HG02884 (cell line): ENCODE measurements around the gene CHMP3.
"Not testable (repeated sequence)": the region's sequence is repeated elsewhere in the genome, so short reads cannot be mapped to it uniquely, and the experiment has no call there.

Experiments used
- ATAC-seq: cut with Tn5 transposase; IDR thresholded peaks from one replicate; pipeline ENCODE4 v1.9.1; 2021; ENCODE audit warnings: mild to moderate bottlenecking, moderate library complexity; ENCODE audit not compliant: unreplicated experiment

Gene CHMP3

DNA sequence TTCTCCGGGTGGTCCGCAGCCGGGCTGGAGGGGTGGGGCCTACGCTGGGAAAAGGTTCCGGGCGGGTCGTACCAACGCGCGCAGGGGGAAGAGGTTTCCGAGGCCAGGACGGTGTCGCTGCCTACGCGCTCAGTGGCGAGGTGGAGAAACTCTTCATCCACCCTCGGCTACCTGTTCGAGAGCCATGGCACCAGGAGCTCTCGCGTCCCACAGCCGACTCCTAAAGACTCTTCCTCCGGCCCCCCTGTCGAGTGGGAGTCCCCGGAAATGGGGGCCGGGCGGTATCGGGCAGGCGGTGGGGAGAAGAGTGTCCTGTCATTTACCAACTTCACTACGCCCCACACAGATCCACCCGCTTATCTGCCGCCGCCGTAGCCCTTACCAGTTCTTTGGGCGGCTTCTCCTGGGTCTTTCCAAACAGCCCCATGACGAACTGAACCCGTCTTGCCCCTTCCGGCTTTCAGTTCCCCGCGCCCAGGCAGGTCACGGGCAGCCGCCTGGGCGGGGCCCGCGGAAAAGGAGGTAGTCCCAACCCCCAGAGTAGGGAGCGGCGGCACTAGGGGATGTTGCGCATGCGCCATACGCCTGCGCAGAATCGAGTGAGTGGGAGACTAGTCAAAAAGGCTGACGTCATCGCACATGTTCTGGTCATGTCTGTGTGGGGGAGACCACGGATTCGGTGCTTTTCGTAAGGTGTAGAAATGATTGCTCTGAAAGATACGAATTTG, at the start of gene CHMP3:
TSS of gene CHMP3 (minus strand) at position 522 of the 728 bp plus-strand sequence. CDS start at position 427, 95 bp downstream.
- peak; percentile 79 for ATAC-seq

DNA sequence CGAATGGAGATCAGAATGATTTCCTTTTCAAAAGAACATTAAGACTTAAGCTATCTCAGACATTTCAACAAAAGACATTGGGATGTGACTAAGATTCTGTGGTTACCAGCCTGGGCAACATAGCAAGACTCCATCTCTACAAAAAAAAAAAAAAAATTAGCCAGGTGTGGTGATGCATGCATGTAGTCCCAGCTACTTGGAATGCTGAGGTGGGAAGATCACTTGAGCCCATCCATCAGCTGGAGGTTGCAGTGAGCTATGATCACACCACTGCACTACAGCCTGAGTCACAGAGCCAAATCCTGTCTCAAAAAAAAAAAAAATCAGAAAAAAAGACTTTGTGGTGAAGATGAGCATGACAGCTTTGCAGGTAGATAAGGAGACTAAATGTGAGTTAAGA, 47.6 kb upstream of the CHMP3 start:
- ATAC-seq: no peak

- no peak for ATAC-seq
These were observed 45.7 kb upstream of the CHMP3 start for GRCh38 chr2:86608832-86609410.

GRCh38 chr2:86603905-86604304, 40.7 kb upstream of the CHMP3 start:
- no peak for ATAC-seq

GRCh38 chr2:86598966-86599365, 35.7 kb upstream of the CHMP3 start:
- no peak for ATAC-seq

- no peak for ATAC-seq
These were observed 32.9 kb upstream of the CHMP3 start for GRCh38 chr2:86596118-86596517.

GRCh38 chr2:86593266-86593665, 30.0 kb upstream of the CHMP3 start:
- no peak for ATAC-seq

DNA sequence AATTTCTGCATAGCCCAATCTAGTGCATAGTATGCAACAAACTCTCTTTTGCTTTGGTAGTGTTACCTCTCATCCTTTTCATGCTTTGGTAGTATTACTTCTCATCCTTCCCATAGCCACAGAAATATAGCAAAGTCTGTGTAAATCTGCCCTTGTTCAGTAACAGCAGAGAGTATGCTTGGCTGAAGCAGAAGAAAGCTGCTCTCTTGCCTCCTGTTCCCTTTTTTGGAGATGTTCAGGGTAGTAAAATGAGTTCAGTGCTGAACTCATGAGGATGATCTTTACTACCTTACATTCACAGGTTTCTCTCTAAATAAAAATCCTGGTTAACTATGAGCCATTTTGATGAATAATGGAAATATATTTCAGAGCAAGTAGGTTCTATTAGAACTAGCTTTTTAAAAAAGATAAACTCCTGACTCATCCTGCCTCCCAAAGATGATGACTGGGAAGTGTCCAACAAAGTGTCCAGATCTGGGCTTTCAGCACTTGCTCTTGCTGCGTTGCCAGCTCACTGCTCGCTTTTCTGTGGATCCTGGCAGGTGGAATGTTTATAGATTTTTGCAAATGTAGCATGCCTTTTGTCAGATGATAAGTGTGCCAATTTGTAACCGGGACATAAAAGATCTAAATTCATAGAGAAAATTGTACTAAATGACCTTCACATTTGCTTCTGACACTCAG, 29.4 kb upstream of the CHMP3 start:
- no peak for ATAC-seq

- ATAC-seq: not testable (repeated sequence)
These were observed 26.5 kb upstream of the CHMP3 start for GRCh38 chr2:86589701-86590100.

DNA sequence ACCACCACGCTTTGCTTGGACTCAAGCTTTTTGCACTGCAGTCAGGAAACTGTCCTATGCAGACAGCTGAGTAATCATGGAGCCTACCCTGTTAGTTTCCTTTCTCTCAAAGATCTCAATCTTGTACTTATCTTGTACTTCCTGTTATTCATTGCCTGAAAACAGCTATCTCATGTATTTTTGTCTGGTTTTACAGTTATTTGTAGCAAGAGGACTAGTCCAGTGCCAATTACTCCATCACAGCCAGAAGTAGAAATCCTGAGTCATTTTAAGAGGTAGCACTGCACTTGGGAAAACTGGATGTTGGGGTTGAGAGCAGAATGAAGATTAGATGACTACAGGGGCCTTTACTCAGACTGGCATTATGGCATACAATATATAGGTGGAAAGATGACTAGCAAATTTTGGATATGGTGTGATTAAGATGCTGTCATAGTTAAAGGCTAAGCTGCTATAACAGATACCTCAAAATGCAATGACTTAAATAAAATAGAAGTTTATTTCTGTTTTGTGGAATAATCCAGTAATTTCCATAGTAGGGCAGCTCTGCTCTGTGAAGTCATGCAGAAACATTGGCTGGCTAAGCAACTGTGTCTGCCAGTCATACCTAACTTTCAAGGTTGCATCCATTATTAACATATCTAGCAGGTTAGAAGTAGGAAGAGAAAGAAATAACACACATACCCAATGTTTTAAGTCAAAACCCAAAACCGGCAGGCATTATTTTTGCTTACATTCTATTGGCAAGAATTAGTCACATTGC, 21.1 kb upstream of the CHMP3 start:
- ATAC-seq: peak; percentile 82

GRCh38 chr2:86580560-86580959, 17.3 kb upstream of the CHMP3 start:
- ATAC-seq: no peak

DNA sequence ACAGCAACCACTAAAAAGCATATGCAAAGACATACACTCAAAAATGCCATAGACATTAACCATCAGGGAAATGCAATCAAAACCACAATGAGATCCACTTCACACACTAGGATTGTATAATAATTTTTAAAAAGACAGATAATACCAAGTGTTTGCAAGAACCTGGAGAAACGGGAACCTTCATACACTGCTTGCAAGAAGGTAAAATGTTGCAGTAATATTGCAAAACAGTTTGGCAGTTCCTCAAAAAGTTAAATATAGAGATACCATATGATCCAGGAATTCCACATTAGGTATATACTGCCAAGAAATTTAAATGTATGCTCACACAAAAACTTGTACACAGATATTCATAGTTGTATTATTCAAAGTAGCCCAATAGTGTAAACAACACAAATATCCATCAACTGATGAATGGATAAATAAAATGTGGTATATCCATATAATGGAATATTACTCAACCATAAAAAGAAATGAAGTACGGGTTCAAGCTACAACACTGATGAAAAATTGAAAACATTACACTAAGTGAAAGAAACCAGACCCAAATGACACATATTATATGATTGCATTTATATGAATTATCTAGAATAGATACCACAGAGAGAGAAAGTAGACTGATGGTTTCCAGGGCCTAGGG, 14.7 kb upstream of the CHMP3 start:
- ATAC-seq: no peak

- no peak for ATAC-seq
These were observed 6.8 kb upstream of the CHMP3 start for GRCh38 chr2:86570059-86570458.

- no peak for ATAC-seq
These were observed 3.6 kb upstream of the CHMP3 start for GRCh38 chr2:86566821-86567190.

- no peak for ATAC-seq
These were observed 3.0 kb upstream of the CHMP3 start for GRCh38 chr2:86566158-86566820.

- no peak for ATAC-seq
These were observed 413 bp upstream of the CHMP3 start for GRCh38 chr2:86563650-86564061.

- ATAC-seq: no peak
These were observed 740 bp downstream of the CHMP3 start for GRCh38 chr2:86562485-86562921.

DNA sequence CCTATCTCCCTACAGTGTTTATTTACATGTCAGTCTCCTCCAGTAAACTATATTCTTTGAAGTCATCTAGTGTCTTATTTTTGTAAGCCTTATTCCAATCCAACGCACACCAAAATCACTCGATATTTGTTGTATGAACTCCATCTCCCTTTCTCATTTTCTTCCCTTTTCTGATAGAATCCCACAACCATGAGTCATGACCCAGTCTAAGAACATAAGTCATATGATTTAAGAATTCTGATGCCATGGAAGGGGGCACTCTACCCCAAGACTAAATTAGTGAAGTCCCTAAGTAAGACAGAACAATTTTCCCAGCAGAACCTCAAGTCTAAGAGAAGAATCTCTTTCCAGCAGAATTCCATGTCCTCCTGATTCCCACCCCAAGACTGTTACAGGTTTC, 5.4 kb downstream of the CHMP3 start:
- no peak for ATAC-seq

DNA sequence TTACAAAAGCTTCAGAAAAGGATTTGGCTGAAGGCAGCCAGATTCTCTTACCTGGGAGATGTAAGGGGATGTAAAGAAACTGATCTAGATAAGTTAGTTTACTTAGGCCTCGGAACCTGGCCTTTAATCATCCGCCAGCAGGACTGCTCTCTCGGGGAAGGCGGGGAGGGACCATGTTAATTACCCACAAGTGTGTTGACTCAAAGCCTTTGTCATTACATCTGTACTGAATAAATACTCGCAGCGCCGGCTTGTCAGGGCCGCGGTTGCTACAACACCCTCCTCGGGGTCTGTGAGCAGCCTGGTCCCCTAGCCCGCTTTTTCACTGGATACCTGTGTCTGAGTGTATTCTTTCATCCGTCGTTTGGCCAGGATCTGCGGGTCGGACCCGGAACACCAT, 6.7 kb downstream of the CHMP3 start:
- ATAC-seq: no peak

DNA sequence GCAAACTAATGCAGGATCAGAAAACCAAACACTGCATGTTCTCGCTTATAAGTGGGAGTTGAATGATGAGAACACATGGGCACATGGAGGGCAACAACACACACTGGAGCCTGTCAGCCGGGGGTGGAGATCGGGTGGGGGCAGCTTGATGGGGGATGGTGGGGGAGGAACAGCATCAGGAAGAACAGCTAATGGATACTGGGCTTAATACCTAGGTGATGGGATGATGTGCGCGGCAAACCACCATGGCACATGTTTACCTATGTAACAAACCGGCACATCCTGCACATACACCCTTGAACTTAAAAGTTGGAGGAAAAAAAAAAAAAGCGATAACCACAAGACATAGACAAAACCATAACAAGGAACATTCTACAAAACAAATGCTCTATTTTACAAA, 10.4 kb downstream of the CHMP3 start:
- ATAC-seq: no peak
